GM19324 (cell line): ENCODE data around the gene MYO9A.
A peak's percentile ranks its signal among the peaks of the same experiment; 100 is the strongest.

Source experiments
- ATAC-seq: cut with Tn5 transposase; IDR thresholded peaks from one replicate; pipeline ENCODE4 v1.9.1; 2021; ENCODE audit warnings: mild to moderate bottlenecking, moderate library complexity; ENCODE audit not compliant: unreplicated experiment, low FRiP score

Gene MYO9A

GRCh38 chr15:72118017-72118978 is at the start of gene MYO9A, which contains the start of gene SENP8:
MYO9A (minus strand) TSS chr15:72118150; CDS start chr15:72046563, 71,587 bp downstream.
SENP8 (plus strand) TSS chr15:72118403; CDS start chr15:72139624, 21,221 bp downstream.
- ATAC-seq = peak; percentile 74

- ATAC-seq = no peak
These were observed 49.5 kb upstream of the MYO9A start for GRCh38 chr15:72167445-72167844.

GRCh38 chr15:72166716-72167417 is 48.9 kb upstream of the MYO9A start:
- ATAC-seq = no peak

GRCh38 chr15:72163719-72164118 is 45.8 kb upstream of the MYO9A start:
- no peak for ATAC-seq

- ATAC-seq = no peak
These were observed 44.6 kb upstream of the MYO9A start for GRCh38 chr15:72162569-72162968.

GRCh38 chr15:72161361-72162132 is 43.6 kb upstream of the MYO9A start:
- no peak for ATAC-seq

- no peak for ATAC-seq
These were observed 42.8 kb upstream of the MYO9A start for GRCh38 chr15:72160696-72161245.

- ATAC-seq = no peak
These were observed 39.0 kb upstream of the MYO9A start for GRCh38 chr15:72156928-72157327.

GRCh38 chr15:72155635-72156616 is 38.0 kb upstream of the MYO9A start:
- no peak for ATAC-seq

GRCh38 chr15:72155003-72155621 is 37.2 kb upstream of the MYO9A start:
- no peak for ATAC-seq

- no peak for ATAC-seq
These were observed 36.4 kb upstream of the MYO9A start for GRCh38 chr15:72154316-72154715.

- ATAC-seq = no peak
These were observed 35.5 kb upstream of the MYO9A start for GRCh38 chr15:72153269-72154000.

GRCh38 chr15:72147418-72147817 is 29.5 kb upstream of the MYO9A start:
- no peak for ATAC-seq

GRCh38 chr15:72146934-72147333 is 29.0 kb upstream of the MYO9A start:
- no peak for ATAC-seq

GRCh38 chr15:72146221-72146620 is 28.3 kb upstream of the MYO9A start:
- ATAC-seq = no peak

GRCh38 chr15:72141171-72142084 is 23.5 kb upstream of the MYO9A start:
- peak; percentile 97 for ATAC-seq

- no peak for ATAC-seq
These were observed 22.1 kb upstream of the MYO9A start for GRCh38 chr15:72140088-72140487.
